WTC11 (cell line): ENCODE results near the gene SCIN. TPM values are rescaled to one million over a fixed set of nuclear protein-coding genes. Genes with fewer than 3 reads are reported as not detected.

ENCODE experiments used
- CBFB ChIP-seq: sonication (generic); formaldehyde crosslinking; IDR thresholded peaks from 2 replicates; pipeline ENCODE4 v1.8.1; 2022; ENCODE audit warnings: mild to moderate bottlenecking, low read depth, missing genetic modification reagents
- CDX4 ChIP-seq: fragments of 250-450 bp; sonication (Bioruptor Pico); IDR thresholded peaks from 2 replicates; pipeline ENCODE4 v1.9.0; 2021; ENCODE audit warnings: moderate library complexity, mild to moderate bottlenecking, inconsistent platforms, borderline replicate concordance
- E2F4 ChIP-seq: sonication (generic); formaldehyde crosslinking; IDR thresholded peaks from 2 replicates; pipeline ENCODE4 v1.8.1; 2022; ENCODE audit warnings: low read depth, mild to moderate bottlenecking, moderate library complexity, missing genetic modification reagents, borderline replicate concordance
- FOXP1 ChIP-seq: sonication (generic); formaldehyde crosslinking; IDR thresholded peaks from 2 replicates; pipeline ENCODE4 v1.8.0; 2022; ENCODE audit warnings: missing genetic modification reagents, mild to moderate bottlenecking, moderate library complexity, borderline replicate concordance
- HMGA2 ChIP-seq: fragments of 250-450 bp; sonication (Bioruptor Pico); IDR thresholded peaks from 2 replicates; pipeline ENCODE4 v1.4.0; 2021; ENCODE audit warnings: mild to moderate bottlenecking, moderate library complexity
- KAT7 ChIP-seq: sonication (generic); formaldehyde crosslinking; IDR thresholded peaks from 2 replicates; pipeline ENCODE4 v1.8.1; 2023; ENCODE audit warnings: missing genetic modification reagents, mild to moderate bottlenecking, borderline replicate concordance
- MAX ChIP-seq: sonication (generic); formaldehyde crosslinking; IDR thresholded peaks from 2 replicates; pipeline ENCODE4 v1.8.0; 2022; ENCODE audit warnings: mild to moderate bottlenecking, missing genetic modification reagents
- NR3C1 ChIP-seq: sonication (generic); formaldehyde crosslinking; conservative IDR thresholded peaks from 2 replicates; pipeline ENCODE4 v1.8.1; 2023; ENCODE audit warnings: low read depth, mild to moderate bottlenecking, missing genetic modification reagents
- RORB ChIP-seq: fragments of 250-450 bp; sonication (Bioruptor Pico); IDR thresholded peaks from 2 replicates; pipeline ENCODE4 v1.9.0; 2021; ENCODE audit warnings: mild to moderate bottlenecking
- SMAD3 ChIP-seq: sonication (generic); formaldehyde crosslinking; IDR thresholded peaks from 2 replicates; pipeline ENCODE4 v1.8.0; 2022; ENCODE audit warnings: missing genetic modification reagents, mild to moderate bottlenecking, borderline replicate concordance
- SP1 ChIP-seq: sonication (generic); formaldehyde crosslinking; conservative IDR thresholded peaks from 2 replicates; pipeline ENCODE4 v1.8.1; 2022; ENCODE audit warnings: missing genetic modification reagents
- USF1 ChIP-seq: sonication (generic); formaldehyde crosslinking; IDR thresholded peaks from 2 replicates; pipeline ENCODE4 v1.8.0; 2022; ENCODE audit warnings: mild to moderate bottlenecking, missing genetic modification reagents
- USF2 ChIP-seq: sonication (generic); formaldehyde crosslinking; IDR thresholded peaks from 2 replicates; pipeline ENCODE4 v1.8.1; 2023; ENCODE audit warnings: mild to moderate bottlenecking, missing genetic modification reagents, moderate library complexity
- ZBTB21 ChIP-seq: sonication (generic); formaldehyde crosslinking; IDR thresholded peaks from 2 replicates; pipeline ENCODE4 v1.8.1; 2023; ENCODE audit warnings: mild to moderate bottlenecking, missing genetic modification reagents, borderline replicate concordance
- ZMAT4 ChIP-seq: fragments of 250-450 bp; sonication (Bioruptor Pico); IDR thresholded peaks from 2 replicates; pipeline ENCODE4 v1.9.0; 2021; ENCODE audit warnings: mild to moderate bottlenecking
- ZNF138 ChIP-seq: sonication (generic); formaldehyde crosslinking; conservative IDR thresholded peaks from 2 replicates; pipeline ENCODE4 v1.8.1; 2022; ENCODE audit warnings: mild to moderate bottlenecking, moderate library complexity, missing genetic modification reagents
- ZNF219 ChIP-seq: sonication (generic); formaldehyde crosslinking; IDR thresholded peaks from 2 replicates; pipeline ENCODE4 v1.8.0; 2023; ENCODE audit warnings: missing genetic modification reagents, mild to moderate bottlenecking, borderline replicate concordance
- ZNF232 ChIP-seq: sonication (generic); formaldehyde crosslinking; IDR thresholded peaks from 2 replicates; pipeline ENCODE4 v1.8.0; 2022; ENCODE audit warnings: mild to moderate bottlenecking, missing genetic modification reagents
- ZNF416 ChIP-seq: fragments of 250-450 bp; sonication (Bioruptor Pico); IDR thresholded peaks from 2 replicates; pipeline ENCODE4 v1.9.0; 2021; ENCODE audit warnings: mild to moderate bottlenecking, inconsistent platforms
- total RNA-seq: library from RNA; stranded (reverse); gene quantifications from 3 replicates; pipeline ENCODE4 v1.2.3, GENCODE V29; 2021
- TF ChIP-seq, protein P1 (sequence below): fragments of 250-450 bp; sonication (Bioruptor Pico); IDR thresholded peaks from 2 replicates; pipeline ENCODE4 v2.1.2; 2022; ENCODE audit warnings: mild to moderate bottlenecking, moderate library complexity

Gene SCIN
- total RNA-seq, 1 experiment from 2014 or later = 0.98 TPM

GRCh38 chr7:12686234-12686890 lies 115.8 kb downstream of the SCIN start (continued):
- TF ChIP-seq USF2 (CRISPR knock-in tag) = peak; percentile 92
- TF ChIP-seq ZNF416 (CRISPR knock-in tag) = no peak
- peak; percentile 90 for TF ChIP-seq USF1 (CRISPR knock-in tag)
- TF ChIP-seq KAT7 (CRISPR knock-in tag) = 0 out of 2 replicates have a peak, but pooled peaks have one; percentile 14
- TF ChIP-seq MAX (CRISPR knock-in tag) = peak; percentile 96
- TF ChIP-seq E2F4 (CRISPR knock-in tag) = no peak
- no peak for TF ChIP-seq HMGA2
- TF ChIP-seq SP1 (CRISPR knock-in tag) = peak; percentile 73
- peak; percentile 95 for TF ChIP-seq ZNF138 (CRISPR knock-in tag)
- TF ChIP-seq, protein P1, sequence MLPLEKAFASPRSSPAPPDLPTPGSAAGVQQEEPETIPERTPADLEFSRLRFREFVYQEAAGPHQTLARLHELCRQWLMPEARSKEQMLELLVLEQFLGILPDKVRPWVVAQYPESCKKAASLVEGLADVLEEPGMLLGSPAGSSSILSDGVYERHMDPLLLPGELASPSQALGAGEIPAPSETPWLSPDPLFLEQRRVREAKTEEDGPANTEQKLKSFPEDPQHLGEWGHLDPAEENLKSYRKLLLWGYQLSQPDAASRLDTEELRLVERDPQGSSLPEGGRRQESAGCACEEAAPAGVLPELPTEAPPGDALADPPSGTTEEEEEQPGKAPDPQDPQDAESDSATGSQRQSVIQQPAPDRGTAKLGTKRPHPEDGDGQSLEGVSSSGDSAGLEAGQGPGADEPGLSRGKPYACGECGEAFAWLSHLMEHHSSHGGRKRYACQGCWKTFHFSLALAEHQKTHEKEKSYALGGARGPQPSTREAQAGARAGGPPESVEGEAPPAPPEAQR (CRISPR knock-in tag) = no peak
- TF ChIP-seq ZNF232 (CRISPR knock-in tag) = peak; percentile 91; the same call in 1 of the 2 replicates
- TF ChIP-seq RORB = no peak
- TF ChIP-seq CDX4 = no peak
- peak; percentile 94; the same call in 1 of the 2 replicates for TF ChIP-seq CBFB (CRISPR knock-in tag)
- peak; percentile 92 for TF ChIP-seq SMAD3 (CRISPR knock-in tag)
- no peak for TF ChIP-seq ZMAT4 (CRISPR knock-in tag)
- peak; percentile 42; the same call in 1 of the 2 replicates for TF ChIP-seq FOXP1 (CRISPR knock-in tag)
- no peak for TF ChIP-seq ZNF219 (CRISPR knock-in tag)
- no peak for TF ChIP-seq NR3C1
- TF ChIP-seq ZBTB21 (CRISPR knock-in tag) = peak; percentile 92
